Middle frontal gyrus (tissue), 1 donor: ENCODE data around the gene MYLK4.
"Not testable (repeated sequence)": the region's sequence is repeated elsewhere in the genome, so short reads cannot be mapped to it uniquely, and the experiment has no call there.

Experiments
- DNase-seq: peaks from one replicate; pipeline ENCODE4 v3.0.0-alpha.2; 2015; ENCODE audit warnings: low spot score; ENCODE audit errors: extremely low spot score

The MYLK4 gene

GRCh38 chr6:2780102-2780737, 29.5 kb upstream of the MYLK4 start:
- DNase-seq, result no peak

DNA sequence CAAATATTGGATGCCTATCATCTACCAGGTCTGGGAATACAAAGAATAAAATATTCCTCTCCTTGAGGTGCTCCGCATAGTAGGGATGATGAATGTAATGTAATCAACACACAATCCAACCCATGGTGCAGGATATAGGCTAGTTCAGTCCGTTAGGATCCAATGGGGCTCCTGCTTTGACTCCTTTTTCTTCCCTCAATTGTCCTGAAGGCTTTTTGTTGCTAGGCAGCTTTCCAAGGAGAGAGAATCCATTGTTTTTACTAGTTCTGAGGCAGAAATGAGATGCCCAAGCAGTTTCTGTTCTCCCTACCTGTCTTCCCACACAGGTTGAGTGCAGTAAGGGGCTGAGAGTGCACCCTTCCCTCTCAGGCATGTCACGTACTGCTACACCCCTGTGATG, 26.5 kb upstream of the MYLK4 start:
- DNase-seq, result no peak

- DNase-seq, result no peak
Observed at GRCh38 chr6:2775003-2775402, 24.3 kb upstream of the MYLK4 start.

GRCh38 chr6:2773449-2773848, 22.7 kb upstream of the MYLK4 start:
- DNase-seq, result no peak

GRCh38 chr6:2772840-2773239, 22.1 kb upstream of the MYLK4 start:
- DNase-seq, result no peak

- DNase-seq, result no peak
Observed at GRCh38 chr6:2771079-2771478, 20.4 kb upstream of the MYLK4 start.

DNA sequence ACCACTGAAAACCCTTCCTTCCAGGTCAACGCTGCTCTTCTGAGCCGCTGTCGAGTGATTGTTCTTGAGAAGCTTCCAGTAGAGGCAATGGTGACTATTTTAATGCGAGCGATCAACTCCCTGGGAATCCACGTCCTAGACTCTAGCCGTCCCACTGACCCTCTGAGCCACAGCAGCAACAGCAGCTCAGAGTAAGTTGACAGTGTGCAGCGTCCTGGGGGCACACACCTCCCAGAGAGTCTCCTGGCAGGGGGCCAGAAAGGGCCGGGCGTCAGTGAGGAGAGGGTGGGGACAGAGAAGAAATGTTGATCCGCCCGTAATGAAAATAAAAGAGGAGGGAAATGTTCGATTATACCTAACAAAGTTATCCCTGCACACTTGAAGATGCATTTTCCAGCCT, 19.4 kb upstream of the MYLK4 start:
- no peak for DNase-seq

- no peak for DNase-seq
Observed at GRCh38 chr6:2768696-2769095, 18.0 kb upstream of the MYLK4 start.

DNA sequence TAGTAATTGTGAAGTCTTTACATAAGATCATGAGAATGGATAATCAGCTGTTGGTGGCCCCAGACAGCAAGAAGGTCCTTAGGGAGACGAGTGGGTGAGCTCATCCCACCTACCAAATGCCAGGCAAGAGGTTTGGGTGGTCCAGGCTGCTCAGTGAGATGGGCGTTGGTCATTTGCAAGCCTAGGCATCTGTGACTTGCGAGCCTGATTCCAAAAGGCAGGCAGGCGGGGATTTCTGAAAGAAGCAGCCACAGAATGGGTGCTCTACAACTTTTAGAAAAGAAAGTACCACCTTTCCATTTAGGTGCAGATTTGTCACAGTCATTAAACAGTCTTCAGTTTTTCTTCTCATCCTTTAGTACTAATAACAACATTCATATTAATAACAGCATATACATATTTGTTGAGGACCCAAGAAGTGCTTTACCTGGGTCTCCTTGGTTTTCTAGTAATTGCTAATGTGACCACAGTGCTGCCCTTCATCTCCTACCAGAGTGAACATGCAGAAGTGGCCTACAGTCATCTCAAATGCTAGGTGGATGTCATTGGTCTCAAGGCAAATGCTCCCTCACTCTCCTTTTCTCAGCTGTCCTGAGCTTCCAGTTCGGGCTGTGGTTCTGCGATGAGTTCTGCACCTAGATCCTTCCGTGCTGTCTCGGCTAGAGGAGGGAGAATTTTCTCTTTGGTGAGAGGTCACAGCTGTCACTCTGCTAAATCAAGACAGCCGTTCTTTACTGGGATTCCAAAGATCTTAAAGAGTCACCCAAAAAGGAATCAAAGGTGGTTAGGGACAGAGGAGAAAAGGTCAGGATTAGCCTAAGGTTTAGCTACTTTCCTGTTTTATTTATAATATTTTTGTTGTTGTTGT, 17.2 kb upstream of the MYLK4 start:
- no peak for DNase-seq

GRCh38 chr6:2766767-2767656, 16.3 kb upstream of the MYLK4 start:
- DNase-seq, result no peak

DNA sequence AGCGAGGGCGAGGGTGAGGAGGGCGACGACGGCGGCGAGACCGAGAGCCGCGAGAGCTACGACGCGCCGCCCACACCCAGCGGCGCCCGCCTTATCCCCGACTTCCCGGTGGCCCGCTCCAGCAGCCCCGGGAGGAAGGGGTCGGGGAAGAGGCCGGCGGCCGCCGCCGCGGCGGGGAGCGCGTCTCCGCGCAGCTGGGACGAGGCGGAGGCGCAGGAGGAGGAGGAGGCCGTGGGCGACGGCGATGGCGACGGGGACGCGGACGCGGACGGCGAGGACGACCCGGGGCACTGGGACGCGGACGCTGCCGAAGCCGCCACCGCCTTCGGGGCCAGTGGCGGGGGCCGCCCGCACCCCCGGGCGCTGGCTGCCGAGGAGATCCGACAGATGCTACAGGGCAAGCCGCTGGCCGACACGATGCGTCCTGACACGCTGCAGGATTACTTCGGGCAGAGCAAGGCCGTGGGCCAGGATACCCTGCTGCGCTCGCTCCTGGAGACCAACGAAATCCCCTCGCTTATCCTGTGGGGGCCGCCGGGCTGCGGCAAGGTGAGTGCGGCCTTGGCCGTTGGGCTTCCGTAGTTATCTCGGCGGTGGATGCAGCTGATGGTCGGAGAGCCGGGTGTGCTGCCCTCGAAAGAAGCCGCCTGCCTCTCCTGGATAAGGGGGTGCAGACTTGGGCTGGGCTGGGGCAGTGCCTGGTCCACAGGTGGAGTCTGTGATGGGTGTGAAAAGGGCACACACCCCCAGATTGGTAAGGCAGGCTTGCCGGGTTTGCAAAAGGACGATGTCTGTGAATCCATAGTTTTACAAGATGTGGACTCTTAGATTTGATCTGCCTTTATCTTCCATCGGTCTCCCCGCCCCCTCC, 15.4 kb upstream of the MYLK4 start:
- DNase-seq, result no peak

- peak; percentile 99 for DNase-seq
Observed at GRCh38 chr6:2765166-2765895, 14.6 kb upstream of the MYLK4 start, which contains the start of gene WRNIP1. TSS of gene WRNIP1 (plus strand) at chr6:2765393. CDS start at chr6:2765623, 230 bp downstream.

DNA sequence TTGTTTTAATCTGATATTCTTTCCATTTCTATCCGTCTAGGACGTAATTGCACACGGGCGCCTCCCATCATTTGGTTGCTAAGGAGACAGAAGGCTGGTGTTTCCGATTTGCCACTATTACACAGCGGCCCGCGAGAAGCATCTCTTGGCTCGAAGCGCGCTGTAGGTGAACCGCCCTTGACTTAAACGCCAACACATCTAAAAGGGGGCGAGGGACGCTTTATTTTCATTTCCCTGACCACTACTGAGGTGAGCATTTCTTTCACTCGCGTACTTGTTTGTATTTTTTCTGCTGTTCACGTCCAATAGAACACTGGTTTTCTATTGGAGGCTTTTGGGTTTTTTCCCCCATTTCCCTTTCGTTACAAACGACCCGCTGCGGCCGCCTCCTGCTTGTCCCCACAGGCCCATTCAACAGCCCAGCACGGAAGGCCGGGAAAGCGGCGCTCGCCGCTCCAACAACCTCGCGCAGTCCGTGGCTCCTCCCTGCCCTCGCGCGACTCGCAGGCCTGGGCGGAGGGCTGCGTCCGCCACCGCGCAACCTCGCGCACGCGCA, 14.0 kb upstream of the MYLK4 start:
- no peak for DNase-seq

- DNase-seq, result no peak
Observed at GRCh38 chr6:2763876-2764540, 13.3 kb upstream of the MYLK4 start.

- no peak for DNase-seq
Observed at GRCh38 chr6:2763345-2763841, 12.7 kb upstream of the MYLK4 start.

DNA sequence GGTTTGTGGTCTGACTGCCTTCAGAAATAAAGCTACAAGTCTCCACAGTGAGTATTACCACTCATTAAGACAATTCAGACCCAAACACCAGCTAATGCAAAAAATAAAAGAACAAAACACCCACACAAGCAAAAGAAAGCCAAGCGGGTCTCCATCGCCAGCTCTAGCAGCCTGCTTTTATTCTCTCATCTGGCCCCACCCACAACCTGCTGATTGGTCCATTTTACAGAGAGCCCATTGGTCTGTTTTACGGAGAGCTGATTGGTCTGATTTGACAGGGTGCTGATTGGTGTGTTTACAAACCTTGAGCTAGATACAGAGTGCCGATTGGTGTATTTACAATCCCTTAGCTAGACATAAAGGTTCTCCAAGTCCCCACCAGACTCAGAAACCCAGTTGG, 12.1 kb upstream of the MYLK4 start:
- not testable (repeated sequence) for DNase-seq

DNA sequence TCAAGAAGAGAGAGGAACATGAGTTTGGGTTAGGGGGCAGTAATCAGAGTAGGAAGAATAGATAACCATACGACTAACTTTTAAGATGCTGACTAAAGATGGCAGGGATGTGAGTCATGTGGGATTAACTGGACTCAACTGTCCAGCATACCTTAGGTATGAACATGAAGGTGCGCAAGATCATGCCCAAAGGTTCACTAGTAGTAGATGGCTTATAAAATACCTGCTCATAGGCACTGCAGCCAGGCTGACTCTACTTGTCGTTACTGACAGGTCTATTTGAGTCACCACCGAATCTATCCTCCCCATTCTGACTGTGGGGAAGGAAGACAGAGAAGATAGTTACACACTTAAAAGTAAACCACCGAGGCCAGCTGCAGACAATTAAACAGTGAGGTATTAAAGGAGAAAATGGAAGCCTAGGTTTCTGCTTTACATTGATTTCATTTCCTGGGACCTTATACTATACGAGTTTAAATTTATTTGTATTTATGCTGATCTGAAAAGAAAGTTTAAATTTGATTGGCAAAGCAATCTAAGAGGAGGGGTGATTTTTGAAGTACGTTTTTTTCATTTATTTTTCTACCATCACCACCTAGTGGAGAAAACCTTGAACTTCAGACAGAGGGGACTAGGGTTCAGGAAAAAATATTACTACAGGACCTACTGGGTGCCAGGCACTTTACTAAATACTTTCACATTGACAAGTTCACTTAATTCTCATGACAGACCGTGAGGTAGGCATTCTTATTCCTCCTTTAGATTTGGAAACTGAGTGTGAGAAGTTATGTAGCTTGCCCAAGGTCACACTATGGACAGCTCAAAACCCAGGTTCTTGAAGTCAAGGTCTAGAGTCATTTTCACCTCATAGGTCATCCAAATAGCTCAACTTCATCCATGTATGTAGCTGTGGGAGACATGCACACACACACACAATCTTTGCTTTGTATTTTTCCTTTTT, 10.4 kb upstream of the MYLK4 start:
- DNase-seq, result no peak

GRCh38 chr6:2758980-2759379, 8.3 kb upstream of the MYLK4 start:
- DNase-seq, result no peak
